ENCODE measurements around the gene EML6. TPM values are rescaled to one million over a fixed set of nuclear protein-coding genes. Genes with fewer than 3 reads are reported as not detected.

EML6 gene
- total and polyA plus RNA-seq, 2 of the 8 experiments (the other 6 are each of a cell fraction or from before 2014, with no cell fraction given) = 1.2 to 1.6 TPM

GRCh38 chr2:54803783-54804751, 80.6 kb downstream of the EML6 start:
- Histone ChIP-seq H3K27ac (ENCODE audit: low read depth, low read length) (no peak overlapping the region), H3K79me1 (ENCODE audit: low read depth, low read length) (no peaks in the 10 kb centered on the region), H2BK12ac (ENCODE audit: low read depth, low read length) (no peak overlapping the region), H2BK5ac (ENCODE audit: low read depth, low read length) (no peak overlapping the region), H3K56ac (replicated peaks; ENCODE audit: insufficient read length, low read depth, low read length) (no peak overlapping the region), H3K9me3 (ENCODE audit: insufficient read depth in 2 of 2, low read depth in 1 of 2, low read length in 1 of 2) (no peaks in the 10 kb centered on the region), H2BK20ac (ENCODE audit: low read length) (no peak overlapping the region), H3K4me2 (ENCODE audit: insufficient read depth in 1 of 2, low read depth in 2 of 2, low read length in 2 of 2) (no peak overlapping the region), H2BK15ac (ENCODE audit: low read length) (no peak overlapping the region), H4K8ac (ENCODE audit: extremely low read depth, insufficient read depth, low read length) (no peak overlapping the region), H3K23me2 (ENCODE audit: low read depth, low read length) (no peaks in the 10 kb centered on the region), H2BK120ac (replicated peaks; ENCODE audit: low read depth, low read length) (no peak overlapping the region), H3K79me2 (ENCODE audit: control insufficient read depth in 1 of 2, insufficient read depth in 2 of 2, low read length in 2 of 2) (no peaks in the 10 kb centered on the region; a peak in 1 of 4 replicates), H2AK5ac (ENCODE audit: low read depth, low read length) (no peak overlapping the region), H3K23ac (ENCODE audit: insufficient read length) (no peak overlapping the region), H3K4me1 (replicated peaks in 1 of 4; ENCODE audit: control insufficient read depth in 3 of 4, insufficient read depth in 4 of 4, low read length in 3 of 4) (0 out of 7 replicates have a peak, but pooled peaks cover 0 to 2% (median 0%) of the 10 kb centered on the region in 4 experiments), H3K27me3 (replicated peaks in 1 of 4; ENCODE audit: control insufficient read depth in 3 of 4, extremely low read depth in 1 of 4, insufficient read depth in 3 of 4, low read length in 3 of 4) (no peaks in the 10 kb centered on the region), H3K36me3 (ENCODE audit: control insufficient read depth in 2 of 4, insufficient read depth in 4 of 4, low read length in 3 of 4) (no peaks in the 10 kb centered on the region), H3K4ac (replicated peaks; ENCODE audit: insufficient read length, low read depth, low read length) (no peak overlapping the region), H4K5ac (ENCODE audit: insufficient read length, low read depth, low read length) (no peak overlapping the region), H3K14ac (ENCODE audit: insufficient read length) (no peak overlapping the region), H4K20me1 (replicated peaks in 1 of 2; ENCODE audit: control insufficient read depth in 1 of 2, insufficient read depth in 2 of 2, low read length in 2 of 2) (no peaks in the 10 kb centered on the region), H3K18ac (ENCODE audit: extremely low read depth, low read length) (no peak overlapping the region), H3K9ac (replicated peaks in 1 of 4; ENCODE audit: extremely low read depth in 1 of 4, low read depth in 3 of 4, low read length in 3 of 4) (no peak overlapping the region), H4K91ac (replicated peaks; ENCODE audit: insufficient read length, low read length) (no peak overlapping the region), H3K4me3 (ENCODE audit: extremely low read depth in 1 of 4, insufficient read depth in 2 of 4, low read depth in 3 of 4, low read length in 4 of 4) (no peak overlapping the region), H2AFZ (ENCODE audit: low read length) (no peak overlapping the region)
- CTCF ChIA-PET (ENCODE audit: partially characterized antibody) = interaction anchor here (0.8 kb wide), 1 partner anchor 12 kb away, joined by 3 read pairs; no protein-coding TSS in a partner anchor
- DNase-seq (ENCODE audit: low read depth in 1 of 2, low spot score in 2 of 2) (no peak), FAIRE-seq (no peak)
- POLR2A ChIA-PET (ENCODE audit: partially characterized antibody) = no interaction called here
- 86% methylated on average over 3 of the region's 3 CpGs; no CpG with 5 or more reads in 1 of the 2 experiments for WGBS, 2 experiments (ENCODE audit: extremely low coverage in 1 of 2, insufficient coverage in 1 of 2, insufficient read length in 1 of 2, insufficient replicate concordance in 2 of 2, low coverage in 1 of 2, low lambda C conversion rate in 2 of 2, missing lambda C conversion rate in 1 of 2)
- TF ChIP-seq ATF3 (IDR thresholded peaks at IDR 0.05; ENCODE audit: insufficient read depth, low read depth, low read length) = no peak
- no peak for TF ChIP-seq RXRA (IDR thresholded peaks at IDR 0.05; ENCODE audit: insufficient read depth, low read depth, low read length)
- TF ChIP-seq CEBPB (IDR thresholded peaks at IDR 0.05; ENCODE audit: low read depth, low read length) = no peak
- TF ChIP-seq BCL11A (IDR thresholded peaks at IDR 0.05; ENCODE audit: low read depth in 2 of 2, low read length in 2 of 2) = no peak
- TF ChIP-seq TAF7 (optimal IDR thresholded peaks at IDR 0.05; ENCODE audit: borderline replicate concordance, low read depth, low read length) = no peak
